ENCODE data around the gene ELMOD3.

DNA sequence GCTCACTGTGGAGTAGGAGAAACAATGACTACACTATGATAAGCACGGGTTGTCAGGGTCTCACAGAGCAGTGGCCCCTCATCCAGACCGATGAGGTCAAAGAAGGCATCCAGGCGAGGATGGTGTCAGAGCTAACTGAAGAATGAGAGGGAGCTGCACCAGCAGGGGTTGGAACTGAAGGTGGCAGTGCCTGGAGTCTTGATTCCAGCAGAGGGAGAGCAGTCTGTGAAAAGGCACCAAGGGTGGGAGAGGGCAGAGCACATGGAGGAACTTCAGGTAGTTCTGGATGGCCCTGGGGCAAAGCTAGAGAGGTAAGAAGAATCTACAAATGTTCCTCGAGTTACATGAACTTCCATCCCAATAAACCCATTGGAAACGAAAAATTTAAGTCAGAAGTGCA is 12.6 kb downstream of the ELMOD3 start:
- TF ChIP-seq, protein P1, sequence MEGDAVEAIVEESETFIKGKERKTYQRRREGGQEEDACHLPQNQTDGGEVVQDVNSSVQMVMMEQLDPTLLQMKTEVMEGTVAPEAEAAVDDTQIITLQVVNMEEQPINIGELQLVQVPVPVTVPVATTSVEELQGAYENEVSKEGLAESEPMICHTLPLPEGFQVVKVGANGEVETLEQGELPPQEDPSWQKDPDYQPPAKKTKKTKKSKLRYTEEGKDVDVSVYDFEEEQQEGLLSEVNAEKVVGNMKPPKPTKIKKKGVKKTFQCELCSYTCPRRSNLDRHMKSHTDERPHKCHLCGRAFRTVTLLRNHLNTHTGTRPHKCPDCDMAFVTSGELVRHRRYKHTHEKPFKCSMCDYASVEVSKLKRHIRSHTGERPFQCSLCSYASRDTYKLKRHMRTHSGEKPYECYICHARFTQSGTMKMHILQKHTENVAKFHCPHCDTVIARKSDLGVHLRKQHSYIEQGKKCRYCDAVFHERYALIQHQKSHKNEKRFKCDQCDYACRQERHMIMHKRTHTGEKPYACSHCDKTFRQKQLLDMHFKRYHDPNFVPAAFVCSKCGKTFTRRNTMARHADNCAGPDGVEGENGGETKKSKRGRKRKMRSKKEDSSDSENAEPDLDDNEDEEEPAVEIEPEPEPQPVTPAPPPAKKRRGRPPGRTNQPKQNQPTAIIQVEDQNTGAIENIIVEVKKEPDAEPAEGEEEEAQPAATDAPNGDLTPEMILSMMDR (IDR thresholded peaks at IDR 0.05), result no peak
- no peak for TF ChIP-seq EZH2 (IDR thresholded peaks at IDR 0.05)
- TF ChIP-seq EZH2phosphoT487 (IDR thresholded peaks at IDR 0.05), result no peak
